Hepatocyte (in vitro differentiated cells): ENCODE results near the gene AKIP1.

Experiments used
- EZH2 ChIP-seq: fragments of 200-600 bp; sonication (generic); IDR thresholded peaks from 2 replicates; pipeline ENCODE4 v1.6.1; 2016; ENCODE audit warnings: antibody characterized with exemption, mild to moderate bottlenecking, borderline replicate concordance
- TF ChIP-seq, protein P1 (sequence below): fragments of 200-600 bp; sonication (generic); IDR thresholded peaks from 2 replicates; pipeline ENCODE4 v1.5.1; 2016; ENCODE audit warnings: antibody characterized with exemption, mild to moderate bottlenecking; ENCODE audit not compliant: poor library complexity

DNA sequence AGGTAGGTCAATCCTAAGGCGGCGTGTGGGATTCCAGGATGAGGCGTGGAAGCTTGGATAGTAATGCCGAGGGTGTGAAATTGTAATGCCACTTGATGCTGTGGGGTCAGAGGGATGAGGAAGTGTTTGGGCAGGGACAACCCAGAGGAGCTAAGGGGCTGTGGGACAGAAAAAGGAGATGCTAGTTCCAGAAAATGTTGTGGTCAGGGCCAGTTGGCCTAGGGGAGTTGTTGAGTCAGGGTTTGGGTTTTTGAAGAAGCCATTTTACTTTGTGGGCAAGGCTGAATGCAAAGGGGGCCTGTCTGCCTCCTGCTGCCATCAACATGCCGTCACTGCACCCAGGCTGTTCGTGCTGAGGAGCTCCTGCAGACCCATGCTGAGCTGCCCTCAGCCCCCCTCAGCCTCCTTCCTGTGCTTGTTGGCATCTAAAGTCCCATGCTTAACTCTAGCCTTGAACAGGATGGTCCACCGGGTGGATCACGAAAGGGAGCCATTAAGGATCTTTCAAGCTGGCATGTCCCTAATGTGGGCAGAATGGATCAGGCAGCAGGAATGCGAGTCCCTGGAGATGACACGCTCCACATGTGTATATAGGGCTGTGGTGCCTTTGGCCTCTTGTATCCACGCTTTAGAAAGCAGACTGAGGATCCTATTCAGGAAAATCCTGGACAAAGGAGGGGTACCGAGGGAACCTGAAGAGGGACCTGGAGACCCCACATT is 19.6 kb downstream of the AKIP1 start:
- TF ChIP-seq, protein P1, sequence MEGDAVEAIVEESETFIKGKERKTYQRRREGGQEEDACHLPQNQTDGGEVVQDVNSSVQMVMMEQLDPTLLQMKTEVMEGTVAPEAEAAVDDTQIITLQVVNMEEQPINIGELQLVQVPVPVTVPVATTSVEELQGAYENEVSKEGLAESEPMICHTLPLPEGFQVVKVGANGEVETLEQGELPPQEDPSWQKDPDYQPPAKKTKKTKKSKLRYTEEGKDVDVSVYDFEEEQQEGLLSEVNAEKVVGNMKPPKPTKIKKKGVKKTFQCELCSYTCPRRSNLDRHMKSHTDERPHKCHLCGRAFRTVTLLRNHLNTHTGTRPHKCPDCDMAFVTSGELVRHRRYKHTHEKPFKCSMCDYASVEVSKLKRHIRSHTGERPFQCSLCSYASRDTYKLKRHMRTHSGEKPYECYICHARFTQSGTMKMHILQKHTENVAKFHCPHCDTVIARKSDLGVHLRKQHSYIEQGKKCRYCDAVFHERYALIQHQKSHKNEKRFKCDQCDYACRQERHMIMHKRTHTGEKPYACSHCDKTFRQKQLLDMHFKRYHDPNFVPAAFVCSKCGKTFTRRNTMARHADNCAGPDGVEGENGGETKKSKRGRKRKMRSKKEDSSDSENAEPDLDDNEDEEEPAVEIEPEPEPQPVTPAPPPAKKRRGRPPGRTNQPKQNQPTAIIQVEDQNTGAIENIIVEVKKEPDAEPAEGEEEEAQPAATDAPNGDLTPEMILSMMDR = no peak
- TF ChIP-seq EZH2 = no peak
